ENCODE data around the gene PAX3. TPM values are rescaled to one million over a fixed set of nuclear protein-coding genes. Genes with fewer than 3 reads are reported as not detected.

The PAX3 gene
- total and polyA plus RNA-seq, 5 donors, result 0.23 to 0.34 (median 0.25) TPM; not detected in 2

DNA sequence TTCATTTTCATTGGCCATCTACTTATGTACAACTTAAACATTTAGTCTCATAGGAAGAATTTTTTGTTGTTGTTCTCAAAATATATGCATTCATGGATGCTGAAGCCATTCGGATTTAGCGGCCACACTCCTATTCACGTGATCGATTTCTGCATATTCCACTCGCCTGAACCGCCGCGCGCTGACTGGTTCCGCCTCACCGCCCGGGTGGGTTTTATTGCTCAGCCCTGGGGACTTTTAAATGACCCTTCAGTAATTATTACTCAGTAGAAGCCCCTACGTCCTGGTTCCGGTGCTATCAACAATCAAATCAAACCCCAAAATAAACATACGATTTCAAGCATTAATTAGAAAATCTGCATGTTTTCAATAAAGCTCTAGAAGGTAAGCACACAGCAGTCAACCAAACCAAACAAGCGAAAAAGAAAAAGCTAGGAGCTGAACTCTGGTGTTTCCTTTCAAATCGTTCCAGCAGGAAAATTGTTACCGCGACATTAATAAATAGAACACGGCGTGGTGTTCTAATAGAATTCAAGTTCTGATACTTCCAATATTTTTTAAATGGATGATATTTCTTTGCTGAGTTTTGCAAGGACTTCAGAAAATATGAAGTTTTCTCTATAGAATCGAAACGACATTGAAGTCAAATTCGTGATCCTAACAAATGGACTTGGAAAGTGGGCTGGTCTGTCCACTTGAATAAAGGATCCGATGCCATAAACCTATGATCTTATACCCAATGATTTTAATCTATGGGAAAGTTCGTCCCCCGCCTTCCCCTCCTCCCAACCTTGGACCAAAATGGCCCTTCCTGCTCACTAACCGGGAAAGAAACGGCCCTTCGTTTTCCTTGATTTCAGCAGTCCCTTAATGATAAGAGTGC, 9.3 kb downstream of the PAX3 start:
- H3K9me3 ChIP-seq (ENCODE audit: control insufficient read depth, low read length), result no peaks in the 10 kb centered on the region
- ATAC-seq (no peak), DNase-seq (no peak)
- H3K27me3 ChIP-seq (ENCODE audit: control insufficient read depth, insufficient read depth), result peaks cover 19% of the 10 kb centered on the region
- WGBS, result 11% methylated on average over 30 of the region's 30 CpGs
- H3K27ac ChIP-seq (ENCODE audit: low read length), result no peak overlapping the region
- H3K4me3 ChIP-seq (ENCODE audit: low read length), result peak overlapping the region; percentile 13
- no peaks in the 10 kb centered on the region for H3K4me1 ChIP-seq (ENCODE audit: control insufficient read depth, insufficient read depth, low read length)
- intact Hi-C loops (cut with DNase I), result loop anchor here in 1 of 4 donors (10.0 kb wide), 1 partner anchor 225 kb away; no protein-coding TSS in a partner anchor

- Histone ChIP-seq H3K27me3 (ENCODE audit: control insufficient read depth, insufficient read depth) (peaks cover 19% of the 10 kb centered on the region), H3K27ac (ENCODE audit: low read length) (no peak overlapping the region), H3K9me3 (ENCODE audit: control insufficient read depth, low read length) (no peaks in the 10 kb centered on the region), H3K4me3 (ENCODE audit: low read length) (no peak overlapping the region), H3K4me1 (ENCODE audit: control insufficient read depth, insufficient read depth, low read length) (no peaks in the 10 kb centered on the region)
- ATAC-seq, result no peak
- peak in 1 of 3 donors; percentile 15 for DNase-seq
- 13% methylated on average over 8 of the region's 8 CpGs for WGBS
- intact Hi-C loops (cut with DNase I), result no loop called here
Observed at GRCh38 chr2:222288590-222289277, 10.1 kb downstream of the PAX3 start.

GRCh38 chr2:222287862-222288479, 10.8 kb downstream of the PAX3 start:
- no peak overlapping the region for H3K4me3 ChIP-seq (ENCODE audit: low read length)
- 37% methylated on average over 4 of the region's 4 CpGs for WGBS
- intact Hi-C loops (cut with DNase I), result no loop called here
- no peak for ATAC-seq
- DNase-seq, result no peak
- H3K9me3 ChIP-seq (ENCODE audit: control insufficient read depth, low read length), result no peaks in the 10 kb centered on the region
- peaks cover 19% of the 10 kb centered on the region for H3K27me3 ChIP-seq (ENCODE audit: control insufficient read depth, insufficient read depth)
- H3K27ac ChIP-seq (ENCODE audit: low read length), result no peak overlapping the region
- H3K4me1 ChIP-seq (ENCODE audit: control insufficient read depth, insufficient read depth, low read length), result no peaks in the 10 kb centered on the region

- 54% methylated on average over 3 of the region's 3 CpGs for WGBS
- Histone ChIP-seq H3K4me3 (ENCODE audit: low read length) (no peak overlapping the region), H3K9me3 (ENCODE audit: control insufficient read depth, low read length) (no peaks in the 10 kb centered on the region), H3K4me1 (ENCODE audit: control insufficient read depth, insufficient read depth, low read length) (no peaks in the 10 kb centered on the region), H3K27ac (ENCODE audit: low read length) (no peak overlapping the region), H3K27me3 (ENCODE audit: control insufficient read depth, insufficient read depth) (peaks cover 18% of the 10 kb centered on the region)
- intact Hi-C loops (cut with DNase I), result no loop called here
- ATAC-seq (no peak), DNase-seq (no peak)
Observed at GRCh38 chr2:222284466-222284865, 14.3 kb downstream of the PAX3 start.

DNA sequence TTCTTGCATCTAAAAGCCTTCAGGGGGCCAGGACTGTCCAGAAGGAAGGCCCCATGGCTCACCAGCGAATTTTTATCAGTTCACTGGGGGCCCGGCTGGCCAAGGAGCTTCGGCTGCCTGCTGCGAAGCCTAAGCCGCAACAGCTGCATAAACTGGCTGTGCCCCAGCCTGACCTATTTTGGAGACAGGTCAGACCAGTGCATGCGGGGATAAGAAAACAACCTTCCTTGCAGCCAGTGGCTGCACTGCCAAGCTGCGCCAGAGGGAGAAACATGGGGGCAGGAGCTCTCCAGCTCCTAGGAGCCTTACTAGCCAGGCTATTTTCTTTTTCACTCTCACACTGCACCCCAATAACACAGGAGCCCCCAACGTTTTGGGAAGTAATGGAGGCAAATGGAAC, 15.2 kb downstream of the PAX3 start:
- Histone ChIP-seq H3K27ac (ENCODE audit: low read length) (no peak overlapping the region), H3K9me3 (ENCODE audit: control insufficient read depth, low read length) (no peaks in the 10 kb centered on the region), H3K27me3 (ENCODE audit: control insufficient read depth, insufficient read depth) (peaks cover 10% of the 10 kb centered on the region), H3K4me3 (ENCODE audit: low read length) (no peak overlapping the region), H3K4me1 (ENCODE audit: control insufficient read depth, insufficient read depth, low read length) (no peaks in the 10 kb centered on the region)
- peak in 1 of 3 donors; percentile 15 for DNase-seq
- intact Hi-C loops (cut with DNase I), result no loop called here
- WGBS, result 25% methylated on average over 8 of the region's 8 CpGs
- no peak for ATAC-seq

DNA sequence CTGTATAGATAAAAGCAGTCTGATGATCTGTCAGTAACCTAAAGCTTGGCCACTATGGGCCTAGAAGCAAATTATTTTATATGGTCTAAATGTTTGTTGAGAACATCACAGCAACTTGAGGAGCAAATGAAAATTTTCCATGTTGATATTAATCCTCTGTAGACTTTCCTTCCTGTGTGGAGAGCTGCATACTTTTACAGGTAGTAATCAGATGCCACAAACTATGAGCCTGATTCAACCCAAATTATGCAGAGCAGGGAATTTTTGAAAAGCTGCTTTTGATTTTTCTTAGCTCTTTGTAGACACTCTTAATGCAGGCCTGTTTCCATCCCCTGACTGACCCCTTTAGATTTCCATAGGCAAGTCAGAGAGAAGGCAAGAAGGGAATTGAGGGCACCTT, 17.3 kb downstream of the PAX3 start:
- H3K4me1 ChIP-seq (ENCODE audit: control insufficient read depth, insufficient read depth, low read length), result no peaks in the 10 kb centered on the region
- no peak overlapping the region for H3K27ac ChIP-seq (ENCODE audit: low read length)
- ATAC-seq, result no peak
- H3K27me3 ChIP-seq (ENCODE audit: control insufficient read depth, insufficient read depth), result peaks cover 2% of the 10 kb centered on the region
- H3K9me3 ChIP-seq (ENCODE audit: control insufficient read depth, low read length), result no peaks in the 10 kb centered on the region
- H3K4me3 ChIP-seq (ENCODE audit: low read length), result no peak overlapping the region
- no peak for DNase-seq
- intact Hi-C loops (cut with DNase I), result no loop called here

DNA sequence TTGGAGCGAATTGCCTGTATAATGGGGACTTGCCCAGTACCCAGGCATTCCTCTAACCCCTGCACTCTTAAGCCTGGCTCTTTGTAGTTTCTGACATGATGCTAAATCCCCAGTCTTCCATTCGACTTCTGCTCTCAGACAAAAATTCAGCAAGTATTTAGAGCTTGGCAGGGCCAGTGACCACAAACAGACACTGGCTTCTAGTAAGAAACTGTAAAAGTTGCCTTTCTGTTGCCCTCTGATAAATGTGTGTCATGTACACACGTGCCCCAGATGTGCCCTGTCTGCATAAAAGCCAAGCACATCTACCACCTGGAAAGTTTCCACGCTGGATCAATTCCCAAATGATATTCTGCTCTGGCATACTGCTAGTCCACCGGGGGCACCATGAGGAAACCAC, 18.0 kb downstream of the PAX3 start:
- intact Hi-C loops (cut with DNase I), result no loop called here
- H3K4me3 ChIP-seq (ENCODE audit: low read length), result no peak overlapping the region
- H3K27ac ChIP-seq (ENCODE audit: low read length), result no peak overlapping the region
- no peaks in the 10 kb centered on the region for H3K9me3 ChIP-seq (ENCODE audit: control insufficient read depth, low read length)
- WGBS, result 61% methylated on average over 5 of the region's 5 CpGs
- DNase-seq, result no peak
- no peaks in the 10 kb centered on the region for H3K4me1 ChIP-seq (ENCODE audit: control insufficient read depth, insufficient read depth, low read length)
- ATAC-seq, result no peak
- peaks cover 3% of the 10 kb centered on the region for H3K27me3 ChIP-seq (ENCODE audit: control insufficient read depth, insufficient read depth)

DNA sequence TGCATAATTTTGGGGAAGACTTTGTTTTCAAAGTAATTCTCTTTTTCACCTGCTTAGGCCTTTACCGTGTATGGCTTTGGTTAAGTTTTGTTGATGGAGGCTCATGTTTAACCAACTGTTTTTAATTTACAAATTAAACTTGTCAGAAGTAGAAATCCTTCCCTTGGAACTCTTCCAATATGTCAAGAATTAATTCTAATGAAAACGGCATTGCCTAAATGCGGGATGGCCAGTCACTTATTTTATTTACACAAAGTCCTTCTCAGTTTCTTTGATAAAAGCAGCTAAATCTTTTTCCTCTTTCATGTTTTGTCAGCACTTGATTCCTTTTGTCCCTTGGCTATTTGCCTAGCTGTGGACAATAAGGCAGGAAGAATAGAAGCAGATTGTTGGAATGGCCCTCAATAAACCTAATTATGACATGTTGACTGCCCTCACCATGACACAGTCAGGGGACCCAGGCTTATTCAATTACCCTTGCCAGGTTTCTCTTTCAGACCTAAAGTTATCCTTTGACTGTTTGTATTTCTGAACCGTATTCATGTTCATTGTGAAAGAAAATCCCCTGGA, 26.3 kb downstream of the PAX3 start:
- 62% methylated on average over 4 of the region's 4 CpGs for WGBS
- peaks cover 3% of the 10 kb centered on the region for H3K27me3 ChIP-seq (ENCODE audit: control insufficient read depth, insufficient read depth)

DNA sequence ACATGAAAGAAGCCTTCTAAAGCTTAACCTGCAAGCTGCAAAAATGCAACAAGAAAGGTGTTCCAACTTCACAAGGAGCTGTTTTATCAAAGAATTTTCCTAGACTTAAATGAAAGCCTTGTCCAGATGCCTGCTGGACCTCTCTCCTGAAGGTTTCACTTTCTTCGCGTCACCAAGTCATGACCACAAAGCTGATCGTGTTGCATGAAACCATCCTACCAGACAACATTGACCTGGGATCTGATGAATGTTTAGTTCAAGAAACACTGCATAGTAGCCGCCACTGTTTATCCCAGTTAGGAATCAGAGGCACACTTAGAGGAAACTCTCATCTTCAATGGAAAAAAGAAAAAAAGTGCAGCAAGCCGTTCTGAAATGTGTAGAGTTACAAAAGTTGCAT, 26.9 kb downstream of the PAX3 start:
- H3K27ac ChIP-seq (ENCODE audit: low read length), result no peak overlapping the region
- WGBS, result 83% methylated on average over 5 of the region's 5 CpGs
- intact Hi-C loops (cut with DNase I), result no loop called here
- peaks cover 3% of the 10 kb centered on the region for H3K27me3 ChIP-seq (ENCODE audit: control insufficient read depth, insufficient read depth)
- H3K4me3 ChIP-seq (ENCODE audit: low read length), result no peak overlapping the region
- no peaks in the 10 kb centered on the region for H3K9me3 ChIP-seq (ENCODE audit: control insufficient read depth, low read length)
- H3K4me1 ChIP-seq (ENCODE audit: control insufficient read depth, insufficient read depth, low read length), result no peaks in the 10 kb centered on the region
- no peak for ATAC-seq
- DNase-seq, result no peak

More for the DNA sequence above, 26.3 kb downstream of the PAX3 start:
- Histone ChIP-seq H3K27ac (ENCODE audit: low read length) (no peak overlapping the region), H3K9me3 (ENCODE audit: control insufficient read depth, low read length) (no peaks in the 10 kb centered on the region), H3K4me1 (ENCODE audit: control insufficient read depth, insufficient read depth, low read length) (no peaks in the 10 kb centered on the region), H3K4me3 (ENCODE audit: low read length) (no peak overlapping the region)
- ATAC-seq (no peak), DNase-seq (no peak)
- intact Hi-C loops (cut with DNase I), result no loop called here

DNA sequence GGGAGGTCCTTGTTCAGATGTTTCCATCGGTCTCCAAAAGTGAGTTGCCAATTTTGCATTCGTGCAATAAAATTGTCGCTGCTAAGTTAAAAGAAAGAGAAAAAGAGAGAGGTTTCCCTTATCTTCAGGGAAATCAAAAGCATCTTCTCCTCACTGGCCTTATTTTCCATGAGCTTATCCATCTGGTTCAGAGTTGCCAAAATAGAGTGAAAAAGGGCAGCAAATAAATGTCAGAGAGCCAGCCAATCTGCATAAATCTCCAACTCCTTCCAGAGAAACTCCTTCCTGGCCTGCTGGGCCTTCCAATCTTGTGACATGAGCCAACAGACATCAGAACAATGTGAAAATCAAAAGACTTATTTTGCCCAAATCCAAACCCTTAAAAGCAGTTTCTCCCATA, 28.4 kb downstream of the PAX3 start:
- no peaks in the 10 kb centered on the region for H3K27me3 ChIP-seq (ENCODE audit: control insufficient read depth, insufficient read depth)
- intact Hi-C loops (cut with DNase I), result no loop called here
- no peak overlapping the region for H3K27ac ChIP-seq (ENCODE audit: low read length)
- H3K4me1 ChIP-seq (ENCODE audit: control insufficient read depth, insufficient read depth, low read length), result no peaks in the 10 kb centered on the region
- DNase-seq (no peak), ATAC-seq (no peak)
- WGBS, result 87% methylated on average over 3 of the region's 3 CpGs
- H3K4me3 ChIP-seq (ENCODE audit: low read length), result no peak overlapping the region
- no peaks in the 10 kb centered on the region for H3K9me3 ChIP-seq (ENCODE audit: control insufficient read depth, low read length)

- ATAC-seq (no peak), DNase-seq (no peak)
- Histone ChIP-seq H3K27ac (ENCODE audit: low read length) (no peak overlapping the region), H3K4me1 (ENCODE audit: control insufficient read depth, insufficient read depth, low read length) (no peaks in the 10 kb centered on the region), H3K9me3 (ENCODE audit: control insufficient read depth, low read length) (no peaks in the 10 kb centered on the region), H3K27me3 (ENCODE audit: control insufficient read depth, insufficient read depth) (no peaks in the 10 kb centered on the region), H3K4me3 (ENCODE audit: low read length) (no peak overlapping the region)
- intact Hi-C loops (cut with DNase I), result no loop called here
- WGBS, result 51% methylated on average over 9 of the region's 9 CpGs
Observed at GRCh38 chr2:222269132-222269531, 29.7 kb downstream of the PAX3 start.

Data from right cardiac atrium (tissue), 5 donors.